Tibial nerve (tissue), 4 donors: ENCODE data around the gene CALD1. TPM values are rescaled to one million over a fixed set of nuclear protein-coding genes. Genes with fewer than 3 reads are reported as not detected.

ENCODE experiments used
- DNase-seq, 2 donors: peaks; one replicate each; pipeline ENCODE4 v3.0.0-alpha.2; 2019; ENCODE audit warnings: low spot score in 2 of 2
- H3K27ac ChIP-seq, 4 donors: fragments of 200-600 bp; sonication (generic) in 3 of 4; one replicate each; pipeline ENCODE4 v1.5.1; 2017 to 2019; ENCODE audit warnings: mild to moderate bottlenecking in 1 of 4
- H3K27me3 ChIP-seq, 2 donors: fragments of 200-600 bp; sonication (generic) in 1 of 2; one replicate each; pipeline versions ENCODE4 v1.5.1 to v1.6.0; 2017 to 2019
- H3K36me3 ChIP-seq, 3 donors: fragments of 200-600 bp; sonication (generic); one replicate each; pipeline ENCODE4 v1.5.1; 2018 to 2019
- H3K4me1 ChIP-seq, 4 donors: fragments of 200-600 bp; sonication (generic) in 3 of 4; one replicate each; pipeline ENCODE4 v1.5.1; 2017 to 2019
- H3K4me3 ChIP-seq, 4 donors: fragments of 200-600 bp; sonication (generic) in 3 of 4; one replicate each; pipeline ENCODE4 v1.5.1; 2017 to 2019; ENCODE audit warnings: mild to moderate bottlenecking in 1 of 4, moderate library complexity in 1 of 4
- H3K9me3 ChIP-seq, 4 donors: fragments of 200-600 bp; sonication (generic) in 3 of 4; one replicate each; pipeline ENCODE4 v1.5.1; 2017 to 2019
- EP300 ChIP-seq, 2 donors: sonication (generic); formaldehyde crosslinking; IDR thresholded peaks; one replicate each; pipeline ENCODE4 v1.6.1; 2017; ENCODE audit warnings: antibody characterized with exemption in 2 of 2, mild to moderate bottlenecking in 1 of 2
- POLR2A ChIP-seq, 2 donors: fragments of 450-650 bp; IDR thresholded peaks; one replicate each; pipeline ENCODE4 v1.6.1; 2017; ENCODE audit warnings: antibody characterized with exemption in 2 of 2, mild to moderate bottlenecking in 2 of 2, moderate library complexity in 2 of 2
- WGBS, 2 donors: methylation state at CpG; one replicate each; pipeline ENCODE4 v1.1.5; 2018; 5-methylcytosine and 5-hydroxymethylcytosine counted together
- total RNA-seq, 4 donors: library from RNA; depleted of rRNA; stranded (reverse); fragments of >200 nt; gene quantifications; one replicate each; pipeline ENCODE4 v1.1.0, GENCODE V29; 2016
- TF ChIP-seq, protein P1 (sequence below), 5 experiments: fragments of 200-600 bp in 3 of 5; fragments of 450-650 bp in 2 of 5; sonication (generic) in 3 of 5; IDR thresholded peaks; one replicate each; pipeline ENCODE4 v1.5.1; 2016 to 2019; ENCODE audit warnings: antibody characterized with exemption in 5 of 5, mild to moderate bottlenecking in 3 of 5, moderate library complexity in 2 of 5

CALD1 gene
- total RNA-seq, 4 donors from 2014 or later = 320 to 870 (median 433) TPM

DNA sequence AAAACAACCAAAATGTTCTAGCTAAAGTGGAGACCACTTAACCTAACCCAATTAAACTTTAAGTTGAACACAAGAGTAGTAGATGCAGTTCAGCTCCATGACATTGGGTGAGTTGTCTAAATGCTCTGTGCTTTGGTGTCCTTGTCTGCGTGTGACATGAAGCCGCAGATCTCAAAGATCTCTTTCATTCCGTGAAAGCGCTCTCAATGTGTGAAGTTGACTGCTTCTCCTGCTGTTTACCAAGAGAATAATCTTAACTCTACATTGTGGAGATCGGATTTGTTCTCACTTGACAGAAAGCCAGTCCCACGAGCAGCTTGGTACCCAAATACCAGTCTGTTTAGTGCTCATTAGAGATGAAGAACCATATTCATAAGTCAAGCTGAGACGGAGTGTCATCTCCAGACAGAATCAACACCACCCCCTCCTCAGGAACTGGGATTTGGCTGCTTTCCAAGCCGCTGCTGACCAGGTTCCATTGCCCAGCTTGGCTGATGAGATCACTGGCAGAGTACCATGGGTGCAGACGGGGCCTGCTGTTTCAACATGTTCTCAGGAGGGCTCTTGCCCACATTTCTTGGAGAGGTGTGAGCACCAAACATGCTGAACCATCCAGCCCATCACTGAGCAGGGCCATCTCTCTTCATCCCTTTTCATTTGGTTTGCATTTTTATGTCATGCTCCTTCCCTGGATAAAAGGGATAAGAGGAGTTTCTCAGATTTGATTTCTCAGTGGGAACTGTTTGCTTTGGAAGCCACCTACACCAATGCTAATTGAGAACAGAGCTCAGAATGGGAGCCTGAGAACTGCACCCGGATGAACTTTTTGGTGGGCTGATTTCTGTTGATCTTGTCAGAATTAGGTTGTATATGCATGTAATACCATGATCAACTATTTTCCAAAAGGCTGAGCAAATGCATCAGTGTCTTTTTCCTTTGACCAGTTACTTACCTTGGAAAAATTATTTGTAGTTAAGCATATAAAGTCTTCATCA lies 111.1 kb downstream of the CALD1 start:
- H3K36me3 ChIP-seq = no peaks in the 10 kb centered on the region
- peak overlapping the region; percentile 80 to 95 (median 85) for H3K27ac ChIP-seq
- H3K4me3 ChIP-seq = peak overlapping the region; percentile 37 to 62 (median 48)
- H3K4me1 ChIP-seq = peaks cover 0 to 56% (median 27%) of the 10 kb centered on the region in 4 donors
- TF ChIP-seq, protein P1, sequence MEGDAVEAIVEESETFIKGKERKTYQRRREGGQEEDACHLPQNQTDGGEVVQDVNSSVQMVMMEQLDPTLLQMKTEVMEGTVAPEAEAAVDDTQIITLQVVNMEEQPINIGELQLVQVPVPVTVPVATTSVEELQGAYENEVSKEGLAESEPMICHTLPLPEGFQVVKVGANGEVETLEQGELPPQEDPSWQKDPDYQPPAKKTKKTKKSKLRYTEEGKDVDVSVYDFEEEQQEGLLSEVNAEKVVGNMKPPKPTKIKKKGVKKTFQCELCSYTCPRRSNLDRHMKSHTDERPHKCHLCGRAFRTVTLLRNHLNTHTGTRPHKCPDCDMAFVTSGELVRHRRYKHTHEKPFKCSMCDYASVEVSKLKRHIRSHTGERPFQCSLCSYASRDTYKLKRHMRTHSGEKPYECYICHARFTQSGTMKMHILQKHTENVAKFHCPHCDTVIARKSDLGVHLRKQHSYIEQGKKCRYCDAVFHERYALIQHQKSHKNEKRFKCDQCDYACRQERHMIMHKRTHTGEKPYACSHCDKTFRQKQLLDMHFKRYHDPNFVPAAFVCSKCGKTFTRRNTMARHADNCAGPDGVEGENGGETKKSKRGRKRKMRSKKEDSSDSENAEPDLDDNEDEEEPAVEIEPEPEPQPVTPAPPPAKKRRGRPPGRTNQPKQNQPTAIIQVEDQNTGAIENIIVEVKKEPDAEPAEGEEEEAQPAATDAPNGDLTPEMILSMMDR (IDR thresholded peaks at IDR 0.05) = no peak
- TF ChIP-seq EP300 (IDR thresholded peaks at IDR 0.05) (no peak), POLR2A (IDR thresholded peaks at IDR 0.05) (no peak)
- peaks cover 0 to 3% (median 0%) of the 10 kb centered on the region in 4 donors for H3K9me3 ChIP-seq
- no peaks in the 10 kb centered on the region for H3K27me3 ChIP-seq
- WGBS, 2 donors = 31 to 34% methylated on average over 10 of the region's 10 CpGs
- peak in 1 of 2 donors; percentile 33 for DNase-seq

DNA sequence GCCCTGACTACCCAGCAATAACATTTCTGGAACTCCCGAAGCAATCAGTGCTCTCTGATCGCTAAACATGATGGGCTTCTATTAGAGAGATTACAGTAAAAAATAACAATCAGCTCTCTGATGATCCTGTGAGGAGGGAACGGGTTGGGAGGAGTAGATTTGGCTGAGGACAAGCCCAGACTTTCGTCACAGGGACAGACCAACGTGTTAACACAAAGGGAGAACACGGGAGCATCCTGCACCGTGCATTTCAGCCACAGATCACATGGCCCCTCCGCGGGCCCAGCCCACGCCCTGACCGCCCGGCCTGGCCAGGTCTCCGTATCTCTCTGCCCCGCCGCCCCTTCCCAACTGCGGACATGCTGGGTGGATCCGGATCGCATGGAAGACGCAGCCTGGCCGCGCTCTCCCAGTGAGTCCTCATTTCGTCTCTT lies 111.8 kb downstream of the CALD1 start:
- Histone ChIP-seq H3K4me3 (peak overlapping the region; percentile 37 to 62 (median 48)), H3K27ac (peak overlapping the region; percentile 80 to 95 (median 85)), H3K27me3 (no peaks in the 10 kb centered on the region), H3K9me3 (peaks cover 0 to 11% (median 0%) of the 10 kb centered on the region in 4 donors), H3K36me3 (peaks cover 0 to 7% (median 0%) of the 10 kb centered on the region in 3 donors), H3K4me1 (peaks cover 0 to 48% (median 23%) of the 10 kb centered on the region in 4 donors)
- WGBS, 2 donors = 3 to 7% methylated on average over 22 of the region's 22 CpGs
- peak; percentile 60 to 73 for TF ChIP-seq POLR2A (IDR thresholded peaks at IDR 0.05)
- peak; percentile 88 to 97 for TF ChIP-seq EP300 (IDR thresholded peaks at IDR 0.05)
- TF ChIP-seq, protein P1 (IDR thresholded peaks at IDR 0.05) = peak in 1 of 5 experiments; percentile 30
- DNase-seq = peak; percentile 77 to 87

DNA sequence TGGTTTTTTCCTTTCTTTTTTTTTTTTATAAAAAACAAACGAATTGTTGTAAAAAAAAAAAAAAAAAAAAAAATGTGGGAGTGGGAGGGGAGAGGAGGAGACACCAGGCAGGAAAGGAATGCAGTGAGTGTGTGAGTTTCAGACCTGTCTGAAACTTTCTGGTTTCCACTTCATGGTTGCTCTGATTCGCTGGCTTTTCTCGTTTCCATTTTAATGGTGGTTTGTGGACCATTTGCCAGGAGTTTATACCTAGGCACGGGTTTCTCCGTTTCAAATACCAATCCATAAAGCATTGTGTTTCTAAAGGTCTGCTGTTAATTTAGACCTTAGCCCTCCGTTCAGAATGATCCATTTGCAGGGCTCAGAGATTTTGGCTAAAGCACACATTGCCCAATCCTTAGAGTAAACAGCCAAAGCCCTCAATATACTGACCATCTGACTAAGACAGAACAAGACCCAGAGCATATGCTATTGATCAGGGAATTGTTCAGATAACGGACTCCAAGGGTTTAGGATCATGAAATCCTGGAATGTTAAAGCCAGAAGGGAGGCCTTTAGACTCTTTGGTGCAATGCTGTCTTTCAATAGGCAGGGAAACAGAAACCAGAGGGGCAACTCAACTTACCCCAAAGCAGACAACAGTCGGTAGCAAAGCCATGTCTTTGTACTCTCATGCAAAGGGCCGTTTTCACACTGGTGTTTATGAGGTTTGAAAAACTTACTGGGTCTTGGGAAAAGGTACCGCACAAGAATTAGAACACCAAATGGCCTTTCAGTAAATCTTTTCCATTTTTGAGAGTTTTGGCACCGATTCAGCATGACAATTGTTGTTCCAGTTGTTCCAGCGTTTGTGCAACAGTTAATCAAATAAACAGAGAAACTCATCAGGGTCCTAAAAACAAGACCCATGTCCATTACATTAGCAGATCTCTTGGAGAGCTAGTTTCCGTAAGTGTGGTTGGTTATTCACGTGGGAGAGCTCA lies 112.6 kb downstream of the CALD1 start:
- WGBS, 2 donors = 14 to 15% methylated on average over 14 of the region's 14 CpGs
- H3K4me1 ChIP-seq = peaks cover 0 to 41% (median 17%) of the 10 kb centered on the region in 4 donors
- no peaks in the 10 kb centered on the region for H3K27me3 ChIP-seq
- peak overlapping the region; percentile 37 to 62 (median 48) for H3K4me3 ChIP-seq
- TF ChIP-seq, protein P1 (IDR thresholded peaks at IDR 0.05) = no peak
- no peak for TF ChIP-seq POLR2A (IDR thresholded peaks at IDR 0.05)
- TF ChIP-seq EP300 (IDR thresholded peaks at IDR 0.05) = no peak
- peaks cover 0 to 13% (median 0%) of the 10 kb centered on the region in 3 donors for H3K36me3 ChIP-seq
- peak in 1 of 2 donors; percentile 36 for DNase-seq
- peak overlapping the region; percentile 80 to 95 (median 85) for H3K27ac ChIP-seq
- H3K9me3 ChIP-seq = peaks cover 0 to 17% (median 0%) of the 10 kb centered on the region in 4 donors

DNA sequence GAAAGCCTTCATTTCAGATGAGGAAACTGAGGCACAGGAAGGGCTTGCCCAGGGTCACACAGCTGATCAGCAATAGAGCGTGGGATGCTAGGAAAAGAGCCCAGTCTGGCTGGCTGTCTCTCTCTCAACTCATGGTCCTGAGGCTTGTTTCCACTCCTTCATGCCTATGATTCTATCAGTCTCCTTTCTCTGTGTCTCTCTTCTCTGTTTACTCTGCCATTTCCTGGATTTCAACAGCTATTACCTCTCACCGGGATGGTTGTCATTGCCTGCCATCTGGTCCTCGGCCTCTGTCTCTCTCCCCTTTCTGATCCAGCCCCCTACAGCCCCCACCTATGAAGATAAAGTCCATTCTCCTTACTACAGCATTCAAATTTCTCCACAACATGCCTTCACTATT lies 113.5 kb downstream of the CALD1 start:
- peaks cover 0 to 34% (median 12%) of the 10 kb centered on the region in 4 donors for H3K4me1 ChIP-seq
- no peaks in the 10 kb centered on the region for H3K27me3 ChIP-seq
- TF ChIP-seq, protein P1 (IDR thresholded peaks at IDR 0.05) = no peak
- TF ChIP-seq EP300 (IDR thresholded peaks at IDR 0.05) (no peak), POLR2A (IDR thresholded peaks at IDR 0.05) (no peak)
- DNase-seq = no peak
- WGBS, 2 donors = 33 to 43% methylated on average over 3 of the region's 3 CpGs
- peaks cover 0 to 17% (median 0%) of the 10 kb centered on the region in 4 donors for H3K9me3 ChIP-seq
- H3K27ac ChIP-seq = peak overlapping the region; percentile 80 to 95 (median 85)
- peaks cover 0 to 13% (median 0%) of the 10 kb centered on the region in 3 donors for H3K36me3 ChIP-seq
- H3K4me3 ChIP-seq = peak overlapping the region; percentile 37 to 62 (median 48)
